Erythroblast (primary cell): ENCODE measurements around the gene MUC4.

Experiments used
- GATA1 ChIP-seq: IDR thresholded peaks from 2 replicates; pipeline ENCODE4 v1.6.1; 2011; ENCODE audit warnings: low read depth, mild to moderate bottlenecking, control low read depth, low read length, moderate library complexity
- POLR2A ChIP-seq: IDR thresholded peaks from 2 replicates; pipeline ENCODE4 v1.6.1; 2011; ENCODE audit warnings: mild to moderate bottlenecking, low read length

- TF ChIP-seq POLR2A (no peak), GATA1 (no peak)
Measured at GRCh38 chr3:195853036-195853435, 41.3 kb upstream of the MUC4 start.
